ENCODE results near the gene DUS3L. TPM values are rescaled to one million over a fixed set of nuclear protein-coding genes. Genes with fewer than 3 reads are reported as not detected.

The DUS3L gene
- total RNA-seq, 1 donor from 2014 or later = 55.5 TPM

- FAIRE-seq (no peak), DNase-seq (ENCODE audit: low read depth) (no peak)
- TF ChIP-seq CTCF (IDR thresholded peaks at IDR 0.05; ENCODE audit: insufficient read depth, low read length, severe bottlenecking) = no peak
- H3K4me3 ChIP-seq (ENCODE audit: low read depth, low read length) = no peak overlapping the region
- peaks cover 5% of the 10 kb centered on the region for H3K27me3 ChIP-seq (ENCODE audit: control insufficient read depth, insufficient read depth, low read length)
- H3K36me3 ChIP-seq (ENCODE audit: control insufficient read depth, insufficient read depth, low read length) = no peaks in the 10 kb centered on the region
Observed at GRCh38 chr19:5808120-5808816, 17.3 kb upstream of the DUS3L start.

- DNase-seq (ENCODE audit: low read depth) (no peak), FAIRE-seq (no peak)
- Histone ChIP-seq H3K4me3 (ENCODE audit: low read depth, low read length) (no peak overlapping the region), H3K36me3 (ENCODE audit: control insufficient read depth, insufficient read depth, low read length) (no peaks in the 10 kb centered on the region), H3K27me3 (ENCODE audit: control insufficient read depth, insufficient read depth, low read length) (peaks cover 7% of the 10 kb centered on the region)
- TF ChIP-seq CTCF (IDR thresholded peaks at IDR 0.05; ENCODE audit: insufficient read depth, low read length, severe bottlenecking) = no peak
Observed at GRCh38 chr19:5806905-5807304, 15.9 kb upstream of the DUS3L start.

- Histone ChIP-seq H3K36me3 (ENCODE audit: control insufficient read depth, insufficient read depth, low read length) (no peaks in the 10 kb centered on the region), H3K27me3 (ENCODE audit: control insufficient read depth, insufficient read depth, low read length) (peaks cover 7% of the 10 kb centered on the region), H3K4me3 (ENCODE audit: low read depth, low read length) (no peak overlapping the region)
- no peak for FAIRE-seq
- no peak for TF ChIP-seq CTCF (IDR thresholded peaks at IDR 0.05; ENCODE audit: insufficient read depth, low read length, severe bottlenecking)
- DNase-seq (ENCODE audit: low read depth) = no peak
Observed at GRCh38 chr19:5806133-5806489, 15.1 kb upstream of the DUS3L start.

- H3K36me3 ChIP-seq (ENCODE audit: control insufficient read depth, insufficient read depth, low read length) = no peaks in the 10 kb centered on the region
- H3K27me3 ChIP-seq (ENCODE audit: control insufficient read depth, insufficient read depth, low read length) = peaks cover 7% of the 10 kb centered on the region
- DNase-seq (ENCODE audit: low read depth) (no peak), FAIRE-seq (no peak)
- no peak overlapping the region for H3K4me3 ChIP-seq (ENCODE audit: low read depth, low read length)
- peak; percentile 78 for TF ChIP-seq CTCF (IDR thresholded peaks at IDR 0.05; ENCODE audit: insufficient read depth, low read length, severe bottlenecking)
Observed at GRCh38 chr19:5805462-5806132, 14.6 kb upstream of the DUS3L start.

- Histone ChIP-seq H3K27me3 (ENCODE audit: control insufficient read depth, insufficient read depth, low read length) (peaks cover 7% of the 10 kb centered on the region), H3K36me3 (ENCODE audit: control insufficient read depth, insufficient read depth, low read length) (no peaks in the 10 kb centered on the region), H3K4me3 (ENCODE audit: low read depth, low read length) (no peak within 1 kb of the TSS)
- no peak for TF ChIP-seq CTCF (IDR thresholded peaks at IDR 0.05; ENCODE audit: insufficient read depth, low read length, severe bottlenecking)
- DNase-seq (ENCODE audit: low read depth) = no peak
- no peak for FAIRE-seq
Observed at GRCh38 chr19:5804516-5805461, 13.8 kb upstream of the DUS3L start, which contains the start of gene NRTN. TSS of gene NRTN (plus strand) at chr19:5805067. CDS start at chr19:5824166, 19,099 bp downstream.

Data from bronchial epithelial cell (primary cell).